Measurements from ENCODE around the gene VIT.
"Not testable (repeated sequence)": the region's sequence is repeated elsewhere in the genome, so short reads cannot be mapped to it uniquely, and the experiment has no call there.

Gene VIT

GRCh38 chr2:36801088-36801487 lies 104.6 kb downstream of the VIT start:
- no peak for FAIRE-seq
- no peak for DNase-seq (ENCODE audit: low spot score)

GRCh38 chr2:36802952-36803351 lies 106.4 kb downstream of the VIT start:
- DNase-seq (ENCODE audit: low spot score) = no peak
- FAIRE-seq = no peak

- DNase-seq (ENCODE audit: low spot score) = no peak
- no peak for FAIRE-seq
These were observed 109.2 kb downstream of the VIT start for GRCh38 chr2:36805635-36806224.

GRCh38 chr2:36807223-36807886 lies 110.8 kb downstream of the VIT start:
- DNase-seq (ENCODE audit: low spot score) = no peak
- no peak for FAIRE-seq

GRCh38 chr2:36808386-36809068 lies 112.0 kb downstream of the VIT start:
- DNase-seq (ENCODE audit: low spot score) (no peak), FAIRE-seq (no peak)

GRCh38 chr2:36809069-36809445 lies 112.5 kb downstream of the VIT start:
- FAIRE-seq = no peak

GRCh38 chr2:36811071-36811470 lies 114.6 kb downstream of the VIT start:
- DNase-seq (ENCODE audit: low spot score) (no peak), FAIRE-seq (no peak)

More at GRCh38 chr2:36809069-36809445, 112.5 kb downstream of the VIT start:
- no peak for DNase-seq (ENCODE audit: low spot score)

- DNase-seq (ENCODE audit: low spot score) = no peak
- no peak for FAIRE-seq
These were observed 115.7 kb downstream of the VIT start for GRCh38 chr2:36812196-36812595.

- FAIRE-seq (no peak), DNase-seq (ENCODE audit: low spot score) (no peak)
These were observed 122.0 kb downstream of the VIT start for GRCh38 chr2:36818542-36818941.

- no peak for DNase-seq (ENCODE audit: low spot score)
- no peak for FAIRE-seq
These were observed 122.7 kb downstream of the VIT start for GRCh38 chr2:36819095-36819711.

- FAIRE-seq = no peak
- DNase-seq (ENCODE audit: low spot score) = no peak
These were observed 124.6 kb downstream of the VIT start for GRCh38 chr2:36820942-36821605.

- no peak for FAIRE-seq
- no peak for DNase-seq (ENCODE audit: low spot score)
These were observed 127.4 kb downstream of the VIT start for GRCh38 chr2:36823862-36824261.

GRCh38 chr2:36824273-36824672 lies 127.8 kb downstream of the VIT start:
- FAIRE-seq = no peak

GRCh38 chr2:36824683-36825082 lies 128.2 kb downstream of the VIT start:
- not testable (repeated sequence) for FAIRE-seq; DNase-seq (ENCODE audit: low spot score)

More at GRCh38 chr2:36824273-36824672, 127.8 kb downstream of the VIT start:
- no peak for DNase-seq (ENCODE audit: low spot score)

GRCh38 chr2:36831185-36831584 lies 134.7 kb downstream of the VIT start:
- DNase-seq (ENCODE audit: low spot score) = no peak
- no peak for FAIRE-seq

GRCh38 chr2:36834203-36834602 lies 137.7 kb downstream of the VIT start:
- DNase-seq (ENCODE audit: low spot score) (no peak), FAIRE-seq (no peak)

GRCh38 chr2:36834731-36835524 lies 138.4 kb downstream of the VIT start:
- no peak for FAIRE-seq
- no peak for DNase-seq (ENCODE audit: low spot score)

- DNase-seq (ENCODE audit: low spot score) (no peak), FAIRE-seq (no peak)
These were observed 143.6 kb downstream of the VIT start for GRCh38 chr2:36839976-36840617.

- DNase-seq (ENCODE audit: low spot score) = no peak
- FAIRE-seq = no peak
These were observed 147.3 kb downstream of the VIT start for GRCh38 chr2:36843838-36844237.

- FAIRE-seq (no peak), DNase-seq (ENCODE audit: low spot score) (no peak)
These were observed 152.8 kb downstream of the VIT start for GRCh38 chr2:36849265-36849664.

Data from RCC 7860 (cell line).